DMS53 (cell line): ENCODE measurements around the gene ADAM8.
"Not testable (repeated sequence)": the region's sequence is repeated elsewhere in the genome, so short reads cannot be mapped to it uniquely, and the experiment has no call there.

Source experiments
- DNase-seq: peaks from one replicate; lab custom pipeline; 2025; lab: John Stamatoyannopoulos, UW

The ADAM8 gene

GRCh38 chr10:133231244-133231945 lies 45.3 kb downstream of the ADAM8 start:
- DNase-seq, result no peak

GRCh38 chr10:133230387-133231195 lies 46.1 kb downstream of the ADAM8 start:
- DNase-seq, result no peak

GRCh38 chr10:133230044-133230361 lies 46.7 kb downstream of the ADAM8 start, which contains the start of gene UTF1:
Gene UTF1, plus strand, starts transcription at chr10:133230217. Its CDS starts 72 bp downstream, at chr10:133230289.
- DNase-seq, result no peak

- DNase-seq, result no peak
Measured at GRCh38 chr10:133229265-133230043, 47.2 kb downstream of the ADAM8 start.

- no peak for DNase-seq
Measured at GRCh38 chr10:133227256-133227655, 49.4 kb downstream of the ADAM8 start.

- no peak for DNase-seq
Measured at GRCh38 chr10:133226251-133226808, 50.3 kb downstream of the ADAM8 start.

GRCh38 chr10:133225707-133226191 lies 50.9 kb downstream of the ADAM8 start:
- no peak for DNase-seq

- DNase-seq, result no peak
Measured at GRCh38 chr10:133224756-133225372, 51.8 kb downstream of the ADAM8 start.

GRCh38 chr10:133224076-133224475 lies 52.6 kb downstream of the ADAM8 start:
- DNase-seq, result no peak

GRCh38 chr10:133221756-133222155 lies 54.9 kb downstream of the ADAM8 start:
- DNase-seq, result not testable (repeated sequence)

- DNase-seq, result no peak
Measured at GRCh38 chr10:133221331-133221730, 55.3 kb downstream of the ADAM8 start.

- DNase-seq, result no peak
Measured at GRCh38 chr10:133219782-133220181, 56.9 kb downstream of the ADAM8 start.

- DNase-seq, result no peak
Measured at GRCh38 chr10:133218891-133219290, 57.8 kb downstream of the ADAM8 start.

- no peak for DNase-seq
Measured at GRCh38 chr10:133217800-133218589, 58.7 kb downstream of the ADAM8 start.

- no peak for DNase-seq
Measured at GRCh38 chr10:133216776-133217175, 59.9 kb downstream of the ADAM8 start.

- no peak for DNase-seq
Measured at GRCh38 chr10:133215586-133215985, 61.1 kb downstream of the ADAM8 start.

- no peak for DNase-seq
Measured at GRCh38 chr10:133214468-133215410, 61.9 kb downstream of the ADAM8 start.

GRCh38 chr10:133213641-133214467 lies 62.8 kb downstream of the ADAM8 start:
- no peak for DNase-seq
